ENCODE measurements around the gene TMEM212.

The TMEM212 gene

GRCh38 chr3:171833789-171834460 is 9.2 kb upstream of the TMEM212 start:
- peak in 1 of 56 donors; percentile 31 for DNase-seq

GRCh38 chr3:171834461-171834801 is 8.7 kb upstream of the TMEM212 start:
- no peak for DNase-seq

GRCh38 chr3:171835116-171835515 is 8.0 kb upstream of the TMEM212 start:
- DNase-seq = no peak

GRCh38 chr3:171835613-171836012 is 7.5 kb upstream of the TMEM212 start:
- no peak for DNase-seq

GRCh38 chr3:171836855-171837254 is 6.3 kb upstream of the TMEM212 start:
- DNase-seq = no peak

GRCh38 chr3:171837698-171838097 is 5.5 kb upstream of the TMEM212 start:
- no peak for DNase-seq

GRCh38 chr3:171838218-171838720 is 4.9 kb upstream of the TMEM212 start:
- peak in 26 of 56 donors; percentile 6 to 52 (median 25) for DNase-seq

- no peak for DNase-seq
Observed at GRCh38 chr3:171839270-171839669, 3.9 kb upstream of the TMEM212 start.

GRCh38 chr3:171840445-171840810 is 2.7 kb upstream of the TMEM212 start:
- DNase-seq = no peak

GRCh38 chr3:171840811-171841619 is 2.1 kb upstream of the TMEM212 start:
- DNase-seq = no peak

GRCh38 chr3:171841620-171842000 is 1.5 kb upstream of the TMEM212 start:
- DNase-seq = no peak

GRCh38 chr3:171844873-171845272 is 1.7 kb downstream of the TMEM212 start:
- no peak for DNase-seq

- DNase-seq = no peak
Observed at GRCh38 chr3:171845481-171846284, 2.5 kb downstream of the TMEM212 start.

- no peak for DNase-seq
Observed at GRCh38 chr3:171846597-171846996, 3.4 kb downstream of the TMEM212 start.

- DNase-seq = no peak
Observed at GRCh38 chr3:171847133-171847532, 4.0 kb downstream of the TMEM212 start.

GRCh38 chr3:171847595-171848259 is 4.6 kb downstream of the TMEM212 start:
- no peak for DNase-seq

- no peak for DNase-seq
Observed at GRCh38 chr3:171849617-171850319, 6.6 kb downstream of the TMEM212 start.

GRCh38 chr3:171850320-171850959 is 7.3 kb downstream of the TMEM212 start:
- no peak for DNase-seq

- no peak for DNase-seq
Observed at GRCh38 chr3:171850960-171851659, 8.0 kb downstream of the TMEM212 start.

GRCh38 chr3:171851660-171852058 is 8.5 kb downstream of the TMEM212 start:
- DNase-seq = no peak
